NCI-H1048 (cell line): ENCODE results near the gene SLAMF1.
"Not testable (repeated sequence)": the region's sequence is repeated elsewhere in the genome, so short reads cannot be mapped to it uniquely, and the experiment has no call there.

Source experiments
- DNase-seq: peaks from one replicate; lab custom pipeline; 2025; lab: John Stamatoyannopoulos, UW

SLAMF1 gene

GRCh38 chr1:160665330-160666078 lies 18.7 kb upstream of the SLAMF1 start:
- no peak for DNase-seq

DNA sequence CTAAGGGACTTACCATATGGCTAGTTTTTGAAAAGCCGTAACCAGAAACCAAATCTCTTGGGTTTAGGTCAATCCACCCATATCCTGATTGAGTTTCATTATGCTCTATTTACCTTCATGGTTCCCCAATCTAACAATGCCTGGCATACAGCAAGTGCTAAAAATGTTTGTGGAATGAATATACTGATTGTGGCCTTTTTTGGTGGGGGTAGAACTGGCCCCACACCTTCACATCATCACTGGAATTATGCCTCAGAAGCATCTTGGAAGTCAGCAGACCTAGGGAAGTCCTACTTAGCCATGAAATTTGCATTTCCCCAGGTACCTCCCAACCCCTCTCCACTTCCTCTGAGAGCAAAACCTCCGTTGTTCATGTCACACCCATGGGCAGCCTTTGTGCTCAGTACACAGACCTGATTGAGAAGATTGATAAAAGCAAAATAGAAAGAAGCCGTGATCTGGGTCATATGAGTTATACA lies 17.8 kb upstream of the SLAMF1 start:
- no peak for DNase-seq

- no peak for DNase-seq
Measured at GRCh38 chr1:160662910-160663309, 16.1 kb upstream of the SLAMF1 start.

DNA sequence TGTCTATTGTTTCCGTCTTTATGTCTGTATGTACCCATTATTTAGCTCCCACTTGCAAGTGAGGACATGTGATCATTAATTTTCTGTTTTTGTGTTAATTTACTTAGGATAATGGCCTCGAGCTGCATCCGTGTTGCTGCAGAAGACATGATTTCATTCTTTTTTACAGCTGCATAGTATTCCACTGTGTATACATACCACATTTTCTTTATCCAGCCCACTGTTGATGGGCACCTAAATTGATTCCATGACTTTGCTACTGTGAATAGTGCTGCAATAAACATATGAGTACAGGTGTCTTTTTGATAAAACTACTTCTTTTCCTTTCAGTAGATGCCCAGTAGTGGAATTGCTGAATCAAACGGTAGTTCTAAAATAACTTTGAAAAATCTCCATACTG lies 12.7 kb upstream of the SLAMF1 start:
- no peak for DNase-seq

GRCh38 chr1:160658814-160659193 lies 12.0 kb upstream of the SLAMF1 start:
- no peak for DNase-seq

- DNase-seq, result no peak
Measured at GRCh38 chr1:160658162-160658813, 11.4 kb upstream of the SLAMF1 start.

GRCh38 chr1:160657250-160657781 lies 10.5 kb upstream of the SLAMF1 start:
- DNase-seq, result no peak

GRCh38 chr1:160656737-160657136 lies 9.9 kb upstream of the SLAMF1 start:
- no peak for DNase-seq

GRCh38 chr1:160653620-160654016 lies 6.8 kb upstream of the SLAMF1 start:
- no peak for DNase-seq

- DNase-seq, result no peak
Measured at GRCh38 chr1:160652924-160653619, 6.2 kb upstream of the SLAMF1 start.

DNA sequence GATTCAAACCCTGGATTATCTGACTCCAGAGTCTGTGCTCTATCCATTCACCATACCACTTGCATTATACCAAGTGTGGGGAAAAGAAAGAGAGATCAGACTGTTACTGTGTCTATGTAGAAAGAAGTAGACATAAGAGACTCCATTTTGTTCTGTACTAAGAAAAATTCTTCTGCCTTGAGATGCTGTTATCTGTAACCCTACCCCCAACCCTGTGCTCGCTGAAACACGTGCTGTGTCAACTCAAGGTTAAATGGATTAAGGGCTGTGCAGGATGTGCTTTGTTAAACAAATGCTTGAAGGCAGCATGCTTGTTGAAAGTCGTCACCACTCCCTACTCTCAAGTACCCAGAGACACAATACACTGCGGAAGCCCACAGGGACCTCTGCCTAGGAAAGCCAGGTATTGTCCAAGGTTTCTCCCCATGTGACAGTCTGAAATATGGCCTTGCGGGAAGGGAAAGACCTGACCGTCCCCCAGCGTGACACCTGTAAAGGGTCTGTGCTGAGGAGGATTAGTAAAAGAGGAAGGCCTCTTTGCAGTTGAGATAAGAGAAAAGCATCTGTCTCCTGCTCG lies 5.3 kb upstream of the SLAMF1 start:
- DNase-seq, result not testable (repeated sequence)

GRCh38 chr1:160651433-160652064 lies 4.7 kb upstream of the SLAMF1 start:
- no peak for DNase-seq

- no peak for DNase-seq
Measured at GRCh38 chr1:160647329-160647720, 481 bp upstream of the SLAMF1 start.

- DNase-seq, result no peak
Measured at GRCh38 chr1:160646180-160646579, 664 bp downstream of the SLAMF1 start.

GRCh38 chr1:160645386-160646130 lies 1.3 kb downstream of the SLAMF1 start:
- no peak for DNase-seq

DNA sequence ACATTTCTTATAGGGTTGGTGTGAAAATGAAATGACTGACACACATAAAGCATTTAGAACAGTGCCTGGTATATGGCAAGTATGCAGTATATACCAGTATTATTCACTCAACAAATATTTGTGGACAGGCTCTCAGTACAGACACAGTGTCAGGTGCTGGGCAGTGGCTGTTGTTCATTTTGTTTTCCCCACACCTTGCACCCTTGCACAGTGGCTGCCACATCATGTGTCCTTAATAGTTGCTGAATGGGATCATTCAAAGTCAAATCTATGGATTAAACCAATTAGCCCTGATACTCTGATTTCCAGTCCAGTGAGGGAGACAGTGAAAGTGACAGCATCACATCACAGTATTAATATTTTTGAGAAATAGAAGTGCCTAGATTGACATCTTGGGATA lies 2.4 kb downstream of the SLAMF1 start:
- no peak for DNase-seq

DNA sequence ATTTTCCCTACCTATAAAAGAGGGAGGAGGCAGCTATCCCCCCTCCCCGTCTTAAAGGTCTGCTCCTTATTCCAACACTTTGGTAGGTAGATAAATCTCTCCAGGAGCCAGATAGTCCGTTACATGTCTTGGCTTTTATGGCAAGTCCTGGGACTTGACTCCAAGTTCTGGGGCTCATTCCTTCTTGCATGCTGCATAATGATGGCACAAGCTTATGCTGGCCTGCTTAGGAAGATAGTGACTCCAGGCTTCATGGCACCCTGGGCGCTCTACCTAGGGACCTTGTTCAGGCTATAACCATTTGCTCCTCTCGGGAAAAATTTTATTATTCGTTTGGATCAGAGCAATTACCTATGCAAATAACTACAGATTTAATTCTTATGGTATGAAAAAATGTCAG lies 3.7 kb downstream of the SLAMF1 start:
- DNase-seq, result no peak

GRCh38 chr1:160642281-160642644 lies 4.6 kb downstream of the SLAMF1 start:
- no peak for DNase-seq

- no peak for DNase-seq
Measured at GRCh38 chr1:160641323-160642280, 5.2 kb downstream of the SLAMF1 start.
